GM12864 (cell line): ENCODE results near the gene TAPBP.
"Not testable (repeated sequence)": the region's sequence is repeated elsewhere in the genome, so short reads cannot be mapped to it uniquely, and the experiment has no call there.

Source experiments
- DNase-seq: peaks from one replicate; pipeline ENCODE4 v3.0.0-alpha.2; 2011; ENCODE audit warnings: low read depth
- H3K4me3 ChIP-seq: 2 replicates; pipeline ENCODE4 v1.5.1; 2011; ENCODE audit warnings: mild to moderate bottlenecking, low read depth, low read length, control low read depth
- CTCF ChIP-seq: IDR thresholded peaks from 2 replicates; pipeline ENCODE4 v1.5.1; 2011; ENCODE audit warnings: low read depth, mild to moderate bottlenecking, moderate library complexity, low read length, control low read depth, inconsistent platforms; ENCODE audit errors: missing control alignments

The TAPBP gene

DNA sequence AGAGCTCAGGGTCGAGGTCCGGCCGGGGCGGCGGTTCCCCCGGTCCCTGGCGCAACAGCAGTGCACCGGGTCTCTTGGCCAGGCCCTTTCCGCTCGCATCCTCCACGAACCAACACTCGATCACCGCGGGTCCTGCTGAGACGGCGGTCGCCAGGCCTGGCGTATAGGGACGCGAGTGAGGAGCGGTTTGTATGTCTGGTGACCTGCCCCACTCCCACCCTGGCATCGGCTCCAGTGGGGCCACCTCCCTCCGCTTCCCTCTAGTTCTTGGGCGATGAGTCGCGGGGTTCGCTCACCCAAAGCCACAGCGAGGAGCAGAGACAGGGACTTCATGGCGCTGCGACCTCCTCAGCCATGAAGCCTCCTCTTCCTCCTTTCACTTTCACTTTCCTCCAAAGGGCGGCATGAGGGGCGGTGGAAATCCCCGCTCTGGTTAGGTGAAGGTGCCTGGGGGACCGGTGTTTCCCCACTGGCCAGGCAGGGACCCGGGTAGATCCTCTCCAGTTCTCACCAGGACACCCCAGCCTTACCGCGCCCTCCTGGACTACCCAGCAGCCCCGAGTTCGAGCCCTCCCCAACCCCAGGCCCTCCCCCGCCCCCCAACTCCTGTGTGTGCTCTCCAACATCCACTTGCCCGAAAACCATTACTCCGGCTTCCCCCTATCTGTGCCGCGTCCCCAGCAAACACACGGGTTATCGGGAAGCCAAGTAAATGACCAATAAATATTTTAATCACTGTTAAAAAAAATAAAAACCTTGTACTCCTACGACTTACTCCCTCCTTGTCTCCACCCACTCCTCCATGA, at the start of gene TAPBP:
Gene TAPBP, minus strand, starts transcription at position 370 of the 806 bp plus-strand sequence. Its CDS starts 37 bp downstream, at position 333.
- peak; percentile 75 for DNase-seq

GRCh38 chr6:33363486-33363885, 49.6 kb upstream of the TAPBP start:
- H3K4me3 ChIP-seq, DNase-seq: not testable (repeated sequence)

More for the DNA sequence above, at the start of gene TAPBP:
- H3K4me3 ChIP-seq = peak within 1 kb of the TSS; percentile 69
- TF ChIP-seq CTCF = no peak

DNA sequence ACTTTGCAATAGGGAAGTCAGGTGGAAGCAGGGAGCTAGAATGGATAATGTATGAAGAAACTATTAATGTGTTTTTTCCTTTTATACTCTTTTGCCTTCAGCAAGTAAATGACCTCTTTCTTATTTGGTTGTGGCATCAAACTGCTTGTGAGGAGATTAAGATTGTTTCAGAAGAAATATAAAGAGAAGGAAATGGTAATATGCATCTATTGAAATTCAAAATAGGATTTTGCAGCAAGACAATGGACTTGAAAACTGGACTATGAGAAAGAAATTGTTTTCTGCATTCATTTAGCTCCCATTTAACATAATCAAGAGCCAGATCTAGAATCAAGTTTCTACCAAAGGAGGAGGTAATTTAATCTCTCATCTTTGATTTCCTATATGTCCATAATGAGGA, 45.5 kb upstream of the TAPBP start:
- DNase-seq = no peak
- TF ChIP-seq CTCF = no peak
- no peak overlapping the region for H3K4me3 ChIP-seq

DNA sequence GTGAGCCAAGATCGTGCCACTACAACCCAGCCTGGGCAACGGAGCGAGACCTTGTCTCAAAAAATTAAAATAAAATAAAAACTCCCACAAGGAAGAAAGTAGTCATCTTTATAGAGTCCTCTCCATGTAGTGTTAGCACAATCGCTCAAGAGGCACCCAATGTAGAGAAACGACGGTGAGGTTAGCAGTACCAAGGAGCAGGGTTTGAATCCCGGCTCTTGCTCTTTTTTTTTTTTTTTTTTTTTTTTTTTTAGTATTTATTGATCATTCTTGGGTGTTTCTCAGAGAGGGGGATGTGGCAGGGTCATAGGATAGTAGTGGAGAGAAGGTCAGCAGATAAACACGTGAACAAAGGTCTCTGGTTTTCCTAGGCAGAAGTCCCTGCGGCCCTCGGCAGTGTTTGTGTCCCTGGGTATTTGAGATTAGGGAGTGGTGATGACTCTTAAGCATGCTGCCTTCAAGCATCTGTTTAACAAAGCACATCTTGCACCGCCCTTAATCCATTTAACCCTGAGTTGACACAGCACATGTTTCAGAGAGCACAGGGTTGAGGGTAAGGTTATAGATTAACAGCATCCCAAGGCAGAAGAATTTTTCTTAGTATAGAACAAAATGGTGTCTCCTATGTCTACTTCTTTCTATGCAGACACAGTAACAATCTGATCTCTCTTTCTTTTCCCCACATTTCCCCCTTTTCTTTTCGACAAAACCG, 43.4 kb upstream of the TAPBP start:
- not testable (repeated sequence) for DNase-seq, H3K4me3 ChIP-seq

GRCh38 chr6:33356295-33356694, 42.4 kb upstream of the TAPBP start:
- no peak for DNase-seq
- no peak overlapping the region for H3K4me3 ChIP-seq
- TF ChIP-seq CTCF = no peak

DNA sequence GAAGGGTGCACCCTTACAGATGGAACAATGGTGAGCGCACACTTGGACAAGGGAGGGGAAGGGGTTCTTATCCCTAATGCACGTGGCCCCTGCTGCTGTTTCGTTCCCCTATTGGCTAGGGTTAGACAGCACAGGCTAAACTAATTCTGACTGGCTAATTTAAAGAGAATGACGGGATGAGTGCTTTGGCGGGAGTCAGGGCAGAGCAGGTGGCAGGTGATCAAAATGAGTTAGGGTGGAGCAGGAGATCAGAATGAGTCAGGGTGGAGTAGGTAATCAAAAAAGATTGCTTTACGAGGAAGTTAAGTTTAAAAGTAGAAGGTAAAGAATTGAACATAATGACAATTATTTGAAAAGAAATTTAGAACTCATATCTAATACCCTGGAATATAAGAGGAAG, 42.0 kb upstream of the TAPBP start:
- DNase-seq, H3K4me3 ChIP-seq: not testable (repeated sequence)

GRCh38 chr6:33347816-33348215, 33.9 kb upstream of the TAPBP start:
- TF ChIP-seq CTCF = no peak
- H3K4me3 ChIP-seq = no peak overlapping the region
- DNase-seq = no peak

GRCh38 chr6:33346972-33347371, 33.1 kb upstream of the TAPBP start:
- DNase-seq, H3K4me3 ChIP-seq: not testable (repeated sequence)
